GM12878 (cell line): Measurements from ENCODE around the gene SRPK2. TPM values are rescaled to one million over a fixed set of nuclear protein-coding genes. Genes with fewer than 3 reads are reported as not detected.

Source experiments
- ATAC-seq: fragments of 200-7000 bp; cut with Tn5 transposase; 3 replicates; pipeline ENCODE4 v1.9.1; 2020; ENCODE audit warnings: mild to moderate bottlenecking, moderate library complexity
- BruUV-seq: library from RNA; stranded (reverse); fragments of 400-500 nt; replicated peaks from 2 replicates; lab custom pipeline; 2021; lab: Mats Ljungman, UMichigan
- CTCF ChIA-PET: fragments of 300-600 bp; sonication (Branson Sonifier 250); formaldehyde crosslinking; extraction: SDS; loops from one replicate; lab custom pipeline; 2021; ENCODE audit warnings: inconsistent platforms; lab: Yijun Ruan, JAX
- POLR2A ChIA-PET: fragments of 350-600 bp; formaldehyde crosslinking; extraction: SDS; loops from one replicate; lab custom pipeline; 2021; ENCODE audit warnings: inconsistent platforms; lab: Charles Lee
- RAD21 ChIA-PET: fragments of 300-600 bp; sonication (Branson Sonifier 250); formaldehyde crosslinking; loops from one replicate; lab custom pipeline; 2023; ENCODE audit warnings: antibody characterized with exemption; ENCODE audit not compliant: unreplicated experiment; lab: Charles Lee
- SMC1A ChIA-PET: fragments of 300-600 bp; sonication (Branson Sonifier 250); formaldehyde crosslinking; loops from one replicate; lab custom pipeline; 2023; ENCODE audit not compliant: unreplicated experiment, uncharacterized antibody; lab: Charles Lee
- DNase-seq: peaks from one replicate; pipeline ENCODE4 v3.0.0-alpha.2; 2011; ENCODE audit warnings: low read depth, low spot score
- FAIRE-seq: peaks from 3 replicates; lab custom pipeline; 2011; peaks lifted over from hg19 to GRCh38; lab: Jason Lieb, UNC
- H2AFZ ChIP-seq: 2 replicates; pipeline ENCODE4 v1.6.0; 2011; ENCODE audit warnings: low read depth, low read length, control low read depth; ENCODE audit not compliant: control insufficient read depth
- H3K27ac ChIP-seq: 2 replicates; pipeline ENCODE4 v1.5.1; 2011; ENCODE audit warnings: control low read depth; ENCODE audit not compliant: control insufficient read depth, insufficient read depth
- H3K27me3 ChIP-seq, 2 experiments: replicated peaks in 1 of 2; 2 replicates each; pipeline versions ENCODE4 v1.6.0 to v1.6.1; 2011; ENCODE audit warnings: low read length in 1 of 2; ENCODE audit not compliant: control insufficient read depth in 2 of 2, insufficient read depth in 2 of 2
- H3K36me3 ChIP-seq, 2 experiments: 2 replicates each; pipeline ENCODE4 v1.5.1; 2011; ENCODE audit warnings: low read length in 1 of 2; ENCODE audit not compliant: control insufficient read depth in 2 of 2, insufficient read depth in 2 of 2
- H3K4me1 ChIP-seq: 2 replicates; pipeline ENCODE4 v1.6.1; 2011; ENCODE audit warnings: mild to moderate bottlenecking, low read length, moderate library complexity, mixed read lengths; ENCODE audit not compliant: control insufficient read depth, insufficient read depth
- H3K4me2 ChIP-seq: 2 replicates; pipeline ENCODE4 v1.6.0; 2011; ENCODE audit warnings: control low read depth; ENCODE audit not compliant: control insufficient read depth, insufficient read depth
- H3K4me3 ChIP-seq: fragments of 200-600 bp; sonication (generic); 2 replicates; pipeline ENCODE4 v1.5.1; 2016
- H3K79me2 ChIP-seq: 2 replicates; pipeline ENCODE4 v1.6.0; 2011; ENCODE audit warnings: low read length; ENCODE audit not compliant: control insufficient read depth, insufficient read depth
- H3K9ac ChIP-seq: 2 replicates; pipeline ENCODE4 v1.8.0; 2011; ENCODE audit warnings: low read length, control low read depth, mixed read lengths; ENCODE audit not compliant: control insufficient read depth, insufficient read depth
- H3K9me3 ChIP-seq: replicated peaks from 3 replicates; pipeline ENCODE4 v1.5.1; 2011; ENCODE audit warnings: mild to moderate bottlenecking, low read length; ENCODE audit not compliant: control insufficient read depth, insufficient read depth
- H4K20me1 ChIP-seq: 2 replicates; pipeline ENCODE4 v1.6.0; 2011; ENCODE audit not compliant: control insufficient read depth, insufficient read depth
- ATF2 ChIP-seq: IDR thresholded peaks from 2 replicates; pipeline ENCODE4 v1.6.1; 2012; ENCODE audit warnings: low read length, inconsistent platforms
- CHD4 ChIP-seq: fragments of 200-600 bp; sonication (generic); IDR thresholded peaks from 2 replicates; pipeline ENCODE4 v1.6.1; 2016; ENCODE audit warnings: mild to moderate bottlenecking
- GATAD2B ChIP-seq: fragments of 450-650 bp; conservative IDR thresholded peaks from 2 replicates; pipeline ENCODE4 v1.6.1; 2017; ENCODE audit warnings: low read depth, mild to moderate bottlenecking, moderate library complexity
- KAT2A ChIP-seq: conservative IDR thresholded peaks from 2 replicates; pipeline ENCODE4 v1.6.1; 2011; ENCODE audit warnings: low read depth, low read length; ENCODE audit not compliant: control insufficient read depth
- RBBP5 ChIP-seq: fragments of 200-600 bp; sonication (generic); conservative IDR thresholded peaks from 2 replicates; pipeline ENCODE4 v1.6.1; 2016
- SUZ12 ChIP-seq: fragments of 200-600 bp; sonication (generic); IDR thresholded peaks from one replicate; pipeline ENCODE4 v1.6.1; 2018; ENCODE audit warnings: antibody characterized with exemption, mild to moderate bottlenecking; ENCODE audit not compliant: unreplicated experiment
- WGBS: methylation state at CpG from one replicate; pipeline ENCODE4 v1.1.6; 2016; ENCODE audit warnings: low lambda C conversion rate; ENCODE audit not compliant: insufficient replicate concordance, insufficient coverage; ENCODE audit errors: missing lambda C conversion rate; 5-methylcytosine and 5-hydroxymethylcytosine counted together
- in situ Hi-C: fragments of 300-500 bp; cut with MboI; formaldehyde crosslinking; loops from 9 replicates; pipeline ENCODE4 v1.14.3; 2018; ENCODE audit warnings: mixed read lengths
- intact Hi-C: fragments of 100-400 bp; cut with micrococcal nuclease; formaldehyde crosslinking; loops from one replicate; pipeline ENCODE4 v1.14.2; 2022; ENCODE audit not compliant: unreplicated experiment
- polyA plus RNA-seq, 11 experiments: library from polyadenylated mRNA; depleted of rRNA in 4 of 11; unstranded in 6 of 11; stranded (reverse) in 5 of 11; fragments of >200 nt; fragmentation: Nextera tagmentation in 4 of 11; fragmentation: Illumina TruSeq in 1 of 11; extraction: Ambion mirVana in 4 of 11; extraction: Trizol in 1 of 11; gene quantifications; 1 replicate in 1 of 11; 2 replicates in 10 of 11; pipeline versions ENCODE4 v1.2.1 to v1.2.3, GENCODE V29; 2011 to 2016; ENCODE audit warnings: inconsistent platforms in 2 of 11, missing spikeins in 2 of 11, low read depth in 1 of 11
- total RNA-seq, 4 experiments: library from RNA; depleted of rRNA in 3 of 4; stranded (reverse); fragments of >200 nt in 3 of 4; fragmentation: Illumina TruSeq in 1 of 4; extraction: Trizol in 1 of 4; gene quantifications; 2 replicates each; pipeline versions ENCODE4 v1.2.1 to v1.2.3, GENCODE V29; 2013 to 2021

SRPK2 gene
- total and polyA plus RNA-seq, 10 of the 15 experiments (the other 5 are each of a cell fraction or from before 2014, with no cell fraction given) = 13.2 to 32.8 (median 24.5) TPM

- Histone ChIP-seq H3K27ac (no peak overlapping the region), H3K79me2 (no peaks in the 10 kb centered on the region; the same call in 1 of the 2 replicates), H3K27me3 (no peaks in the 10 kb centered on the region), H2AFZ (no peak overlapping the region), H4K20me1 (no peaks in the 10 kb centered on the region), H3K4me2 (no peak overlapping the region), H3K4me3 (no peak overlapping the region), H3K36me3 (no peaks in the 10 kb centered on the region), H3K9me3 (no peaks in the 10 kb centered on the region), H3K9ac (no peak overlapping the region), H3K4me1 (no peaks in the 10 kb centered on the region)
- RAD21 ChIA-PET = interaction anchor here (0.9 kb wide), 1 partner anchor 26 kb away, joined by 4 read pairs; no protein-coding TSS in a partner anchor
- TF ChIP-seq ATF2 = no peak
- CTCF ChIA-PET = interaction anchor here (0.5 kb wide), 1 partner anchor 360 kb away, joined by 3 read pairs; no protein-coding TSS in a partner anchor
- FAIRE-seq (peak; percentile 27), ATAC-seq (no peak), DNase-seq (no peak)
- POLR2A ChIA-PET = interaction anchor here (1.2 to 1.9 kb wide), 2 partner anchors 11 to 12 kb away, joined by 7 read pairs; partner anchors contain the start of gene SRPK2
- SMC1A ChIA-PET = interaction anchor here (0.6 to 2.0 kb wide), 5 partner anchors 10 to 37 kb away, joined by 3 to 5 read pairs (median 3); no protein-coding TSS in a partner anchor
- 96% methylated on average over 4 of the region's 4 CpGs for WGBS
- in situ Hi-C loops (no loop called here), intact Hi-C loops (no loop called here)
- BruUV-seq = no TSS peak
Measured at GRCh38 chr7:105376908-105377533, 11.7 kb downstream of the SRPK2 start.

- FAIRE-seq (no peak), ATAC-seq (no peak), DNase-seq (no peak)
- no peaks in the 10 kb centered on the region for H3K36me3 ChIP-seq
- H3K4me2 ChIP-seq = no peak overlapping the region
- CTCF ChIA-PET = no interaction called here
- no TSS peak for BruUV-seq
- H4K20me1 ChIP-seq = no peaks in the 10 kb centered on the region
- RAD21 ChIA-PET = no interaction called here
- H3K27ac ChIP-seq = no peak overlapping the region
- no peaks in the 10 kb centered on the region for H3K27me3 ChIP-seq
- H3K9me3 ChIP-seq = no peaks in the 10 kb centered on the region
- in situ Hi-C loops = no loop called here
- TF ChIP-seq SUZ12 (no peak), RBBP5 (no peak), GATAD2B (no peak), KAT2A (no peak), CHD4 (no peak)
- TF ChIP-seq, all 136 proteins: peak for 0
- ChIA-PET SMC1A (interaction anchor here (1.4 kb wide), 1 partner anchor 18 kb away, joined by 4 read pairs; no protein-coding TSS in a partner anchor), POLR2A (no interaction called here)
- peaks cover 2% of the 10 kb centered on the region for H3K79me2 ChIP-seq
- no peak overlapping the region for H3K9ac ChIP-seq
- H2AFZ ChIP-seq = no peak overlapping the region
- H3K4me3 ChIP-seq = no peak overlapping the region
- no peaks in the 10 kb centered on the region for H3K4me1 ChIP-seq
- intact Hi-C loops = no loop called here
- 50% methylated on average over 2 of the region's 3 CpGs for WGBS
Measured at GRCh38 chr7:105369944-105370343, 18.8 kb downstream of the SRPK2 start.
